Heart left ventricle (tissue), 16 donors: ENCODE data around the gene PCP4L1. TPM values are rescaled to one million over a fixed set of nuclear protein-coding genes. Genes with fewer than 3 reads are reported as not detected.
"Not testable (repeated sequence)": the region's sequence is repeated elsewhere in the genome, so short reads cannot be mapped to it uniquely, and the experiment has no call there.

ENCODE experiments used
- ATAC-seq, 4 donors: fragments of 200-7000 bp; cut with Tn5 transposase; one replicate each; pipeline ENCODE4 v1.9.1; 2020 to 2022; ENCODE audit warnings: moderate library complexity in 4 of 4, mild to moderate bottlenecking in 3 of 4, moderate number of reproducible peaks in 1 of 4
- DNase-seq, 5 donors: peaks; one replicate each; pipeline ENCODE4 v3.0.0-alpha.2; 2020
- H3K27ac ChIP-seq, 12 donors: fragments of 200-600 bp; sonication (generic) in 4 of 12; one replicate each; pipeline versions ENCODE4 v1.5.0 to v1.8.0; 2016 to 2022; ENCODE audit warnings: mild to moderate bottlenecking in 2 of 12
- H3K27me3 ChIP-seq, 9 donors: fragments of 200-600 bp; sonication (generic) in 2 of 9; one replicate each; pipeline versions ENCODE4 v1.5.1 to v1.8.0; 2016 to 2022; ENCODE audit warnings: mild to moderate bottlenecking in 3 of 9
- H3K36me3 ChIP-seq, 9 donors: fragments of 200-600 bp; sonication (generic) in 2 of 9; one replicate each; pipeline versions ENCODE4 v1.5.0 to v1.8.0; 2018 to 2022; ENCODE audit warnings: mild to moderate bottlenecking in 2 of 9
- H3K4me1 ChIP-seq, 12 donors: fragments of 200-600 bp; sonication (generic) in 4 of 12; one replicate each; pipeline versions ENCODE4 v1.5.0 to v1.8.0; 2016 to 2022; ENCODE audit warnings: mild to moderate bottlenecking in 3 of 12
- H3K4me3 ChIP-seq, 12 donors: fragments of 200-600 bp; sonication (generic) in 4 of 12; one replicate each; pipeline versions ENCODE4 v1.5.0 to v1.8.0; 2017 to 2022; ENCODE audit warnings: mild to moderate bottlenecking in 9 of 12, moderate library complexity in 4 of 12
- H3K9me3 ChIP-seq, 12 donors: fragments of 200-600 bp; sonication (generic) in 4 of 12; one replicate each; pipeline versions ENCODE4 v1.5.0 to v1.8.0; 2016 to 2022; ENCODE audit warnings: mild to moderate bottlenecking in 1 of 12
- CTCF ChIP-seq, 12 donors: fragments of 200-600 bp; sonication (generic) in 4 of 12; IDR thresholded peaks; one replicate each; pipeline versions ENCODE4 v1.5.0 to v1.8.0; 2018 to 2022; ENCODE audit warnings: antibody characterized with exemption in 12 of 12, mild to moderate bottlenecking in 5 of 12
- POLR2A ChIP-seq, 2 donors: fragments of 450-650 bp; IDR thresholded peaks; one replicate each; pipeline ENCODE4 v1.6.1; 2017; ENCODE audit warnings: antibody characterized with exemption in 2 of 2, mild to moderate bottlenecking in 2 of 2, moderate library complexity in 2 of 2
- WGBS, 4 donors: extraction: QIAGEN DNeasy Blood & Tissue Kit in 2 of 4; methylation state at CpG; one replicate each; pipeline versions ENCODE4 v1.1.5 to v1.1.7; 2013 to 2018; 5-methylcytosine and 5-hydroxymethylcytosine counted together
- intact Hi-C, 10 donors: fragments of 100-400 bp; cut with DNase I; formaldehyde crosslinking; loops; one replicate each; pipeline versions ENCODE4 v1.11.1 to v1.14.2; 2022
- polyA plus RNA-seq, 2 donors: library from polyadenylated mRNA; stranded (reverse); fragments of 200-250 nt; gene quantifications; one replicate each; pipeline ENCODE4 v1.2.3, GENCODE V29; 2013
- total RNA-seq, 9 donors: library from RNA; depleted of rRNA in 2 of 9; stranded (reverse); fragments of >200 nt in 2 of 9; fragmentation: NEBNext Ultra II Directional in 3 of 9; extraction: Animal tissue kit (Norgen Biotek cat#: 25700) in 3 of 9; gene quantifications; one replicate each; pipeline versions ENCODE4 v1.1.0 to v1.2.4, GENCODE V29; 2016 to 2023
- donor health status: ischemic (EF 13 %, LVEDD 7.1; RV severe dilation, severe dysfunction).
- donor health status: healthy with polysubstance abuse.
- donor health status: DM: no; HTN: yes; CAD: no.
- donor health status: DM: no; HTN: no; CAD: no.
- donor health status: ischemic (EF 25% LVEDD 6.9; RV normal size, moderate dysfunction).
- donor health status: ischemic (EF 25% LVEDD 5.7; RV mildly dilated, moderate dysfunction).
- donor health status: healthy.
- donor health status: DM: yes; HTN: yes; CAD: no.
- donor health status: ischemic (EF 35%, LVEDD 5.7; RV mildly dilated, moderate dysfunction).
- donor health status: nonischemic (EF 11% LVEDD 7.7; RV severe dilation, severe dysfunction).
- donor health status: DM: yes; HTN: yes; CAD: no.
- donor health status: PGD.
- donor health status: ischemic (EF 29% LVEDD 5.4; RV normal size, mild dysfunction).
- donor health status: nonischemic (EF 23%, LVEDD 6.1; RV moderate dilation, normal function).

PCP4L1 gene
- total and polyA plus RNA-seq, 11 donors, result 0.19 to 0.62 (median 0.46) TPM; not detected in 1

GRCh38 chr1:161242313-161242712, 16.2 kb upstream of the PCP4L1 start:
- TF ChIP-seq CTCF (IDR thresholded peaks at IDR 0.05) (no peak), POLR2A (IDR thresholded peaks at IDR 0.05) (no peak)
- Histone ChIP-seq H3K36me3 (no peaks in the 10 kb centered on the region), H3K9me3 (no peaks in the 10 kb centered on the region), H3K27ac (no peak overlapping the region), H3K4me1 (no peaks in the 10 kb centered on the region), H3K4me3 (no peak overlapping the region), H3K27me3 (no peaks in the 10 kb centered on the region)
- intact Hi-C loops, result no loop called here
- ATAC-seq (no peak), DNase-seq (no peak)
- WGBS, 4 donors, result 77 to 82% (median 80%) methylated on average over 2 of the region's 2 CpGs

- intact Hi-C loops, result no loop called here
- Histone ChIP-seq H3K4me3 (no peak overlapping the region), H3K27me3 (no peaks in the 10 kb centered on the region), H3K27ac (no peak overlapping the region), H3K9me3 (no peaks in the 10 kb centered on the region), H3K36me3 (no peaks in the 10 kb centered on the region), H3K4me1 (no peaks in the 10 kb centered on the region)
- WGBS, 4 donors, result 81 to 94% (median 88%) methylated on average over 4 of the region's 4 CpGs
- DNase-seq (no peak), ATAC-seq (no peak)
- TF ChIP-seq POLR2A (IDR thresholded peaks at IDR 0.05) (no peak), CTCF (IDR thresholded peaks at IDR 0.05) (no peak)
These were observed 13.7 kb upstream of the PCP4L1 start for GRCh38 chr1:161244888-161245287.

- H3K27ac ChIP-seq, H3K27me3 ChIP-seq, ATAC-seq, DNase-seq, H3K4me1 ChIP-seq, intact Hi-C loops, H3K36me3 ChIP-seq, H3K4me3 ChIP-seq: not testable (repeated sequence)
- 72 to 79% (median 74%) methylated on average over 5 of the region's 5 CpGs for WGBS, 4 donors
- peaks cover 0 to 14% (median 4%) of the 10 kb centered on the region in 12 donors for H3K9me3 ChIP-seq
These were observed 8.4 kb upstream of the PCP4L1 start for GRCh38 chr1:161250100-161250499.

- Histone ChIP-seq H3K27me3 (no peaks in the 10 kb centered on the region), H3K4me3 (no peak overlapping the region), H3K4me1 (no peaks in the 10 kb centered on the region), H3K9me3 (peaks cover 0 to 14% (median 4%) of the 10 kb centered on the region in 12 donors), H3K36me3 (no peaks in the 10 kb centered on the region), H3K27ac (no peak overlapping the region)
- TF ChIP-seq POLR2A (IDR thresholded peaks at IDR 0.05), result no peak
- TF ChIP-seq CTCF (IDR thresholded peaks at IDR 0.05), result no peak
- no peak for DNase-seq
- WGBS, 4 donors, result 71 to 83% (median 75%) methylated on average over 7 of the region's 7 CpGs
- intact Hi-C loops, result no loop called here
- ATAC-seq, result no peak
These were observed 7.7 kb upstream of the PCP4L1 start for GRCh38 chr1:161250829-161251228.

GRCh38 chr1:161251579-161251978, 7.0 kb upstream of the PCP4L1 start:
- TF ChIP-seq POLR2A (IDR thresholded peaks at IDR 0.05) (no peak), CTCF (IDR thresholded peaks at IDR 0.05) (no peak)
- H3K4me3 ChIP-seq, result no peak overlapping the region
- H3K4me1 ChIP-seq, result no peaks in the 10 kb centered on the region
- H3K9me3 ChIP-seq, result peaks cover 0 to 17% (median 5%) of the 10 kb centered on the region in 12 donors
- no peak for ATAC-seq
- H3K27me3 ChIP-seq, result no peaks in the 10 kb centered on the region
- intact Hi-C loops, result no loop called here
- WGBS, 4 donors, result 88 to 96% (median 96%) methylated on average over 8 of the region's 8 CpGs
- no peak for DNase-seq
- no peak overlapping the region for H3K27ac ChIP-seq
- no peaks in the 10 kb centered on the region for H3K36me3 ChIP-seq

GRCh38 chr1:161255302-161255701, 3.2 kb upstream of the PCP4L1 start:
- H3K4me1 ChIP-seq, ATAC-seq, H3K36me3 ChIP-seq, H3K27ac ChIP-seq, DNase-seq, intact Hi-C loops, H3K4me3 ChIP-seq: not testable (repeated sequence)
- 77 to 87% (median 82%) methylated on average over 5 of the region's 5 CpGs for WGBS, 4 donors
- Histone ChIP-seq H3K27me3 (peaks cover 13 to 34% (median 28%) of the 10 kb centered on the region in 9 donors), H3K9me3 (peaks cover 0 to 25% (median 12%) of the 10 kb centered on the region in 12 donors)

GRCh38 chr1:161255955-161256520, 2.5 kb upstream of the PCP4L1 start:
- H3K36me3 ChIP-seq, H3K4me3 ChIP-seq, H3K4me1 ChIP-seq, DNase-seq, intact Hi-C loops, H3K27ac ChIP-seq, ATAC-seq: not testable (repeated sequence)
- peaks cover 13 to 40% (median 33%) of the 10 kb centered on the region in 9 donors for H3K27me3 ChIP-seq
- peaks cover 0 to 18% (median 10%) of the 10 kb centered on the region in 12 donors for H3K9me3 ChIP-seq
- WGBS, 4 donors, result 82 to 94% (median 84%) methylated on average over 4 of the region's 4 CpGs
